Activated CD4-positive, alpha-beta T cell treated with anti-CD3 and anti-CD28 coated beads for 24 hours (primary cell): ENCODE data around the gene SOX8.
"Not testable (repeated sequence)": the region's sequence is repeated elsewhere in the genome, so short reads cannot be mapped to it uniquely, and the experiment has no call there.

Source experiments
- DNase-seq, 2 donors: peaks; one replicate each; pipeline ENCODE4 v3.0.0-alpha.2; 2020; ENCODE audit warnings: low read depth in 2 of 2

SOX8 gene

GRCh38 chr16:981695-982144 lies at the start of gene SOX8:
SOX8 (plus strand) TSS chr16:981770; CDS start chr16:981923, 153 bp downstream.
- no peak for DNase-seq

DNA sequence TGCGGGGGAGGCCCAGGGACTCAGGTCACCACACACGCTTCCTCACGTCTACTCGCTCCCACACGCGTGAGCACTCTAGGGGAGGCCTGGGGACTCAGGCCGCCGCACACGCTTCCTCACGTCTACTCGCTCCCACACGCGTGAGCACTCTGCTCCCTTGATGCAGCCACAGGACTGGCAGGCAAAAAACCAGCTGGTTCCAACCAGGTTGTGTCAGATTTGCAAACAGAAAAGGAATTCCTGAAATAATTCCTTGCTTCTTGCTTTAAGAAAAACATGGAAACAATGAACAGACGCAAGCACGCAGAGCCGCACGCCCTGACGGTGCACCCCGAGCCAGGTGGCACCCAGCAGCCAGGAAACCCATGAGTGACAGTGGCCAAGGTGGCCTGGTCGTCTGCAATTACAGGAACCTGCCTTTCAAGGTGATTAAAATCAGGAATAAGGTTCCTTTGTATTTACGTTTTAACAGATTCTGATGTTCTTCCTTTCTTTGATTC lies 48.7 kb upstream of the SOX8 start:
- no peak for DNase-seq

DNA sequence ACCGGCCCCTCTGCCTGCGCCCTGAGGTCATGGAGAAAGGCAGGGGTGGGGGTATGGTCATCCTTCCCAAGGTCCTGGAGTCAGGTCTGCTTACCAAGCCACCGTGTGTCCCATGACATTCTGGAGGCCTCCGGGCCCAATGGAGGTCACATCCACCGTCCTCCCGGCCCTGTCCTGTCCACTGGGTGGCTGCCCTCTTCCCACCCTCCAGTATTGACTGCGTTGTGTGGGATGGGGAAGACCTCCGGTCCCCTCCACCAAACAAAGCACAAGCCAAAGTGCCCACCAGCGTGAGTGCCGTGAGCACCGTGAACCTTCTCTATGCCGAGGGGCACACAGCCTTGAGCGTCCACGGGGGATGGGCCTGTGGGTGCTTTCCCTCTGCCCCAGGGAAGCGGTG lies 48.0 kb upstream of the SOX8 start:
- no peak for DNase-seq

- no peak for DNase-seq
Measured at GRCh38 chr16:934178-934577, 47.4 kb upstream of the SOX8 start.

GRCh38 chr16:935684-936083 lies 45.9 kb upstream of the SOX8 start:
- no peak for DNase-seq

DNA sequence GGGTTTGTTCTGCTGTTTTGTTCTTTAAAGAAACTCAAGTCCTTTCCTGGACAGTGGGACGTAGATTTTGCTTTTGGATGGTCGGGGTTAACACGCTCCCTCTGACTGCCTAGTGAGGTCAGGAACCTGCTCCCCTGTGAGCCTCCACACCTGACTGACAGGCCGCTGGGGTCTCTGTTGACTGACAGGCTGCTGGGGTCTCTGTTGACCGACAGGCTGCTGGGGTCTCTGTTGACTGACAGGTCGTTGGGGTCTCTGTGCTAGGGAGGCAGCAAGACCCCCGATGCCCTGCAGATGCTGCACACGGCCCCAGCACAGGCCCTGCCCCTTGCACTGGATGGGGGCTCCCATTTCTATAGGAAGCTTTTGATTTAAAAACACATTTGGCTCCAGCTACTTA lies 44.3 kb upstream of the SOX8 start:
- DNase-seq: no peak

GRCh38 chr16:937723-938122 lies 43.8 kb upstream of the SOX8 start:
- DNase-seq: no peak

DNA sequence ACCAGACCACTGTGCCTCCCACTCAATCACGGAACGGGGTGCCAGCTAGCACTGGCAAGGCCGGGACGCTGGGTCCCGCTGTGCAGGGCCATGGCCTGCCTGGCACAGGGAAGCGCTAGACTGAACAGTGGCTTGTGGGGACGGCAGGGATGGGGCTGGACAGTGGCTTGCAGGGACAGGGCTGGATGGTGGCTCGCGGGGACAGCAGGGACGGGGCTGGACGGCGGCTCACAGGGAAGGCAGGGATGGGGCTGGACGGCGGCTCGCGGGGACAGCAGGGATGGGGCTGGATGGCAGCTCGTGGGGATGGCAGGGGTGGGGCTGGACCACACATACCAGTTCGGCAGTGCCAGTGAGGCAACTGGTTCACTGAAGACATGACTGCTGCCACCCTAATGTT lies 43.4 kb upstream of the SOX8 start:
- no peak for DNase-seq

GRCh38 chr16:938752-939151 lies 42.8 kb upstream of the SOX8 start:
- DNase-seq: no peak

- no peak for DNase-seq
Measured at GRCh38 chr16:939311-939710, 42.3 kb upstream of the SOX8 start.

DNA sequence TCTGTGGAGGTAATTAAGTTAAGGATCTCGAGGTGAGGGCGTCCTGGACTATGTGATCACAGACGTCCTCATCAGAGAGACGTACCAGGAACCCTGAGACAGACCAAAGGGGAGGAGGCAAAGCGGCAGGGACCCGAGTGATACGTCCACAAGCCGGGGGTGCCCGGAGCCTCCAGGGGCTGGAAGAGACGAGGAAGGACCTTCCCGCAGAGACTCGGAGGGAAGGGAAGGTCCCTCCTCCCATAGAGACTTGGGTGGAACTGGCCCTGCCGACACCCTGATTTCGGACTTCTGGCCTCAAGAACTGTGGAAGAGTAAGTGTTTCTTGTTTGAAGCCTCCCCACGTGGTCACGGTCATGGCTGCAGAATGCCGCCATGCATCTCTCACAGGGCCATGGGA lies 41.6 kb upstream of the SOX8 start:
- no peak for DNase-seq

- no peak for DNase-seq
Measured at GRCh38 chr16:942436-943060, 39.0 kb upstream of the SOX8 start.

- DNase-seq: no peak
Measured at GRCh38 chr16:943971-944370, 37.6 kb upstream of the SOX8 start.

DNA sequence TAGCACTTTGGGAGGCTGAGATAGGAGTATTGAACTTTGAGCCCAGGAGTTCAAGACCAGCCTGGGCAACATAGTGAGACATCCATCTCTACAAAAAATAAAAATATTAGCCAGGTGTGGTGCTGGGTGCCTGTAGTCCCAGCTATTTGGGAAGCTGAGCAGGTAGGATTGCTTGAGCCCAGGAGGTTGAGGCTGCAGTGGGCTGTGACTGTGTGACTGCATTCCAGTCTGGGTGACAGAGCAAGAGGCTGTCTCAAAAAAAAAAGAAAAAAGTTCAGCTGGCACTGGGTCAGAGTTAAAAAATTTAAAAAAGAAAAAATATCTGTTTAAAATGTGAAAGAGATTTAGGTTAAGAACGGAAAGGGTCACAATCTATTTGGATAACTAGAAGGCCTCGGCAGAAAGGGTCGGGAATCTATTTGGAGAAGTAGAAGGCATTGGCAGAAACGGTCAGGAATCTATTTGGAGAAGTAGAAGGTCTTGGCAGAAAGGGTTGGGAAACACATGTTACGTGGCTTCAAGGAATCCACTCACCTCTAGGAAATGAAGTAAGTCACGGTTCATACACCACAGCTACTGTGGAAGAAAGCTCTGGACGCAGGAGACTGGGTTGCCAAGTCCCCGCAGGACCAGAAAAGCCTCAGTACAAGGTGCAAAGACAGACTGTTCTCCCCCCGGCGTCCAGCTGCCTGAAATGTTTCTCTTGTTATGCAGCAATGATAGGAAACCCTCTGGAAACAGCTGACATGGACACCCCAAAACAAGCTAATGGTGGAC lies 36.1 kb upstream of the SOX8 start:
- no peak for DNase-seq

DNA sequence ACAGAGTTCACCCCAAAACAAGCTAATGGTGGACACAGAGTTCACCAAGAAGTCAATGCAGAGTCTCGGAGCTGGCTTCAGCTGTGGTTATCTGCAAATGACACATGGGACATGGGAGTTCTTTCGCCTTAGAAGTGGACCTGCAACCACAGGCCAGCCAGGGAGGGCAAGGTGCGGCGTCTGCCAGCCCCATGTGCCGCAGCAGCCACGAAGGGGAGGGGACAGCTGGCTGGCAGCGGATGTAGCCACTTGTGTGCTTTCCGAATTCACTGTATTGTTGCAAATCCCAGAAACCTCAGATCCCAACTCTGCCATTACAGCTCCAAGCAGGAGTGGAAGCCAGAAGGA lies 35.5 kb upstream of the SOX8 start:
- DNase-seq: no peak

- DNase-seq: no peak
Measured at GRCh38 chr16:947255-947921, 34.2 kb upstream of the SOX8 start.

DNA sequence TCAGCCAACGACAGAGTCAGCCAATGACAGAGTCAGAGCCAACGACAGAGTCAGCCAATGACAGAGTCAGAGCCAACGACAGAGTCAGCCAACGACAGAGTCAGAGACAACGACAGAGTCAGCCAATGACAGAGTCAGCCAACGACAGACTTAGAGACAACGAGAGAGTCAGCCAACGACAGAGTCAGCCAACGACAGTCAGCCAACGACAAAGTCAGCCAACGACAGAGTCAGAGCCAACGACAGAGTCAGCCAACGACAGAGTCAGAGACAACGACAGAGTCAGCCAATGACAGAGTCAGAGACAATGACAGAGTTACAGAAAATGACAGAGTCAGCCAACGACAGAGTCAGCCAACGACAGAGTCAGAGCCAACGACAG lies 33.7 kb upstream of the SOX8 start:
- DNase-seq: not testable (repeated sequence)

GRCh38 chr16:948767-949166 lies 32.8 kb upstream of the SOX8 start:
- not testable (repeated sequence) for DNase-seq

GRCh38 chr16:950733-951573 lies 30.6 kb upstream of the SOX8 start:
- DNase-seq: not testable (repeated sequence)

- DNase-seq: no peak
Measured at GRCh38 chr16:951660-952301, 29.8 kb upstream of the SOX8 start.

- no peak for DNase-seq
Measured at GRCh38 chr16:952321-952720, 29.2 kb upstream of the SOX8 start.
